Effector memory CD4-positive, alpha-beta T cell (primary cell): Measurements from ENCODE around the gene HPCAL1.
A peak's percentile ranks its signal among the peaks of the same experiment; 100 is the strongest.

Source experiments
- DNase-seq, 3 donors: peaks; one replicate each; pipeline ENCODE4 v3.0.0-alpha.2; 2020
- H3K27ac ChIP-seq: 2 replicates; pipeline ENCODE4 v1.7.0; 2013; ENCODE audit warnings: mild to moderate bottlenecking, low read length, moderate library complexity; ENCODE audit not compliant: insufficient read depth, poor library complexity, severe bottlenecking
- H3K27me3 ChIP-seq: replicated peaks from 2 replicates; pipeline ENCODE4 v1.7.0; 2013; ENCODE audit warnings: mild to moderate bottlenecking, low read length; ENCODE audit not compliant: insufficient read depth, control insufficient read depth, poor library complexity, severe bottlenecking
- H3K36me3 ChIP-seq: 2 replicates; pipeline ENCODE4 v1.7.0; 2013; ENCODE audit warnings: mild to moderate bottlenecking, low read length, moderate library complexity; ENCODE audit not compliant: control insufficient read depth, insufficient read depth
- H3K4me1 ChIP-seq: 2 replicates; pipeline ENCODE4 v1.7.0; 2013; ENCODE audit warnings: low read length, mild to moderate bottlenecking; ENCODE audit not compliant: control insufficient read depth, insufficient read depth, poor library complexity, severe bottlenecking
- H3K4me3 ChIP-seq: 2 replicates; pipeline ENCODE4 v1.7.0; 2013; ENCODE audit warnings: low read length, low read depth, mild to moderate bottlenecking; ENCODE audit not compliant: insufficient read depth, poor library complexity, severe bottlenecking
- H3K9me3 ChIP-seq: 2 replicates; pipeline ENCODE4 v1.7.0; 2013; ENCODE audit warnings: mild to moderate bottlenecking, low read length, moderate library complexity; ENCODE audit not compliant: control insufficient read depth
- total RNA-seq, 3 donors: gene quantifications; one replicate each; lab custom pipeline; 2026; lab: John Stamatoyannopoulos, UW

The HPCAL1 gene
- 35.7 to 50.1 (median 49.0) reads per million in 3 donors for total RNA-seq

DNA sequence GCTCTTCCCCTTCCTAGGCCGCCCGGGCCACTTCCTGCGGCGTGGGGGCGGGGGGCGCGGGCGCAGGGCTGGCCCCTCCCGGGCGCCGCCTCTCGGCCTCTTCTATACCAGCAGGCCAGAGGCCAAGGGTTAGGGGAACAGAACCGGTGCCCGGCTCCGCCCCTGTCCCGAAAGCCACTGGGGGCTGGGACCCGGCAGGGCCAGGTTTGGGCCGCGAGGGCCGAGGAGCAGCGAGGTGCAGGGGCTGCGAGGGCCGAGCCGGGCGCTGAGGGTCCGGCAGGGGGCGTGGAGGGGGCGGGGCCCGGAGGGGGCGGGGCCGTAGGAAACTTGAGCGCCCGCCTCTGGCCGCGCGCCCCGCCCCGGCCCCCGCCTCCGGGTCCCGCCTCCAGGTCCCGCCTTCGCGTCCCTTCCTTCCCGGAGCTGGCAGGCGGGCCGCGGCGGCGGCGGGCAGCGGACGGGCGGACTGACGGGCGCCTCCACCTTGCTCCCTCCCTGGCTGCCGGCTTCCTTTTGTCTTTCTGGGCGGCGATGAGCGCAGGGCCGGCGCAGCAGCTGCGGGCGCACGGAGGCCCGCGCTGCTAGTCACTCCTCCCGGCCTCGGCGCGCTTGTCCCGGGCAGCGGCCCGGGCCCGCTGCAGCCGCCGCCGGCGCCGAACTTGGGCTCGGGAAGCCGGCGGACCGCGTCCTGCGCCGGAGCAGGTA, at the start of gene HPCAL1:
Gene HPCAL1 (plus strand): TSS at position 426 of the 702 bp plus-strand sequence. CDS start 116,854 bp downstream, outside the sequence.
- Histone ChIP-seq H3K27me3 (no peaks in the 10 kb centered on the region), H3K36me3 (no peaks in the 10 kb centered on the region), H3K27ac (peak within 1 kb of the TSS; percentile 67), H3K4me3 (peak within 1 kb of the TSS; percentile 81), H3K9me3 (no peaks in the 10 kb centered on the region), H3K4me1 (peaks cover 66% of the 10 kb centered on the region)
- peak; percentile 69 to 78 (median 72) for DNase-seq

DNA sequence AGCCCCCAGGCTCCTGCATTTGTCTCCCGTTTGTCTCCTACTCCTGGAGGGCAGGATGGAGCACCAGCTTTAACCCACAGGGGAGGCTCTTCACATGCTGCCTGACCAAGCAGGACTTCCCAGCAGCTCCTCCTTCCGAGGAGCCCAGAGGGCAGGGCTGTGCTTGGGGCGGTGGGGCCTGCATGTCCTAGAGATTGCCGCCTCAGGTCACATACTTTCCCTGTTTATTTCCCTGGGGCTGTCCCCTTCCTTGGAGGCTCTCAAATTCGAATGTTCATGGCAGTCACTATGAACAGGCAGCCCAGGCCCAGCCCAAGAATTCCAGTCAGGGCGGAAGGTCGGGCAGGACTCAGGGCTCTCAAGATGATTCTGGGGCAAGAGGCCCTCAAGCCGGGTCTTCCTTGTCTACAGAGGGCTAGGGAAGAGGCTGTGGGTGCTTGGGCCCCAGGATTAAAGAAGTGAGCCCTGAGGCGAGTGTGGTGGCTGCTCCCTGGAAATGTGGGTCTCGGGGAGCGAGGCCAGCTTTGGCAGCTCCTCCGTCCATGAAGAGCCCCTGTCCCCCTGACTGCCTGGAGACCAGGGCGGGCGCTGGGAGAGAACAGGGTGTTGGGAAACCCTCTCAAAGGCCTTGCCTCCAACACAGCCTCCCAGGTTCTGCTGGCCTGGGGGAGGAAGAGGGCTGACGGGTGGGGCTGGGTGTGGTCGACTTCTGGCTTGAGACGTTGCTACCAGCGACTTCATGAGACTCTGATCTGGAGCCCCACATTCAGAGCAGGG, 48.9 kb upstream of the HPCAL1 start:
- Histone ChIP-seq H3K4me1 (no peaks in the 10 kb centered on the region), H3K27ac (no peak overlapping the region), H3K9me3 (no peaks in the 10 kb centered on the region), H3K36me3 (no peaks in the 10 kb centered on the region), H3K27me3 (no peaks in the 10 kb centered on the region), H3K4me3 (no peak overlapping the region)
- DNase-seq = no peak

DNA sequence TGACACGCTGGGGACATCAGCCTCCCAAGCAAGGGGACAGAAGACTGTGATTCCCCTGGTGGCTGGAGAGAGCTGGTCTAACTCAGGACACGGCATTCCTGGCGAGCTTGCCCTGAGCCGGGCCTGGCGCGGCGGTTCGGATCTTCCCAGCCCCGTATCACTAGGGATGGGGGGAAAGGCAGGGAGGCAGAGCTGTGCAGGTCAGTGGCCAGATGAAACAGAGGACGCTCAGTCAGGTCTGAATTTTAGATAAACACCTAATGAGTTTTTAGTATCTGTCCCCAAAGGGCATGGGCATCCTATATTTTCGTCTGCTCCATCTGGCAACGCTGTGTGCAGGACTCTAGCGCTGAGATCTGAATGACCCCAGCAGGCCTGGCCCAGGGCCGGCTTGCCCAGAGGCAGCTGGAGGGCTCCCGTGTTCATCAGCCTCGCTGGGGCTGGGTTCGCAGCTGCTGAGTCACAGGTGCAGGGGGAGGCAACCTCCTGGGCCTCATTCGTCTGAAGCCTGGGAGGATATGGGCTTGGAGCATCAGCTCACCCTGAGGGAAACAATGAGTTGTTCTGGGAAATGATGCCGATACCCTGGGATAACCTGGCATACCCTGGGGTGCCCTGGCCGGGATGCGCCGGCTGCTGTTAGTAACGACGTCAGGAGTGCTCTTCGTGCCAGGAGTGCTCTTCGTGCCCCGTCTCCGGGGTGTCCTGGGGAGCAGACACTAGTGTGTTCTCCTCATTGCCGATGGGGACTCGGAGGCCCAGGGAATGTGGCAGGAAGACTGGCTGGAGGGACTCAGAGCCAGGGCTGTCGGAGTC, 48.1 kb upstream of the HPCAL1 start:
- Histone ChIP-seq H3K4me3 (no peak overlapping the region), H3K9me3 (no peaks in the 10 kb centered on the region), H3K27ac (no peak overlapping the region), H3K27me3 (no peaks in the 10 kb centered on the region), H3K36me3 (no peaks in the 10 kb centered on the region), H3K4me1 (no peaks in the 10 kb centered on the region)
- no peak for DNase-seq

DNA sequence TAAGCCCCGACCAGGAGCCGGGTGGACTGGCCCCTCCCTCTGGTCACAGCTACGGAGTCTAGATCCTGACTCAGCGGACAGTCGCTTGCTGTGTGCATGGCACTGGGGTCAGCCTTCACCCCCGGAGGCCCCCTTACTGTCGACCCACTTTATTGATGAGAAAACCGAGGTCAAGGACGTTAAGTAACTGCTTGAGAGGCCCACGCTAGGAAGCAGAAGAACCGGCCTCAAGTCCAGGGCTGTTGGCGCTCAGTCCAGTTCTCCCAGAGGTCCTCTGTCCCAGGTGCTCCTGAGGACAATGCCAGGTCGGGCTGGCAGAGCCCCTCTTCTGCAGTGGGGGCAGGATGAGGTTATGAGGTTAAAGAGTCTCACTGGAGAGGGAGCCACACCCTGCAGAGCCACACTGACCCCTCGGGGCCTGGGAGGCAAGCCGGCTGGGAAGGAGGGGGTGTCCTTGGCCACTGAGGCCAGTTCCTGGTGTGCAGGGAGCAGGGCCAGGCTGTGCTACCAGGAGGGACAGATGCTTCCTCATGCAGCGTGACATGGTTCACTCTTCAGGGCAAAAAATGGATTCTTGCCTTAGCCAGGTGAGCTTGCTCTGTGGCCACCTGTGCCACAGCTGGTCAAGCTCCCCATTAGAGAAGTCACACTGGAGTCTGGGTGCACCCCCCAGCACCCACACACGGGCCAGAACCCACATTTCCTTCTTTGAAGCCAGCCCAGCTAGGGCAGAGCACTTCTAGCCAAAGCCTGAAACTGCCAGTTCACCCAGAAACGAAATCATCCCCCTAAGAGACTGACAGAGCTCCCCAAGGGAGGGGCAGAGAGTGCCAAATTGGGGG, 47.3 kb upstream of the HPCAL1 start:
- no peaks in the 10 kb centered on the region for H3K4me1 ChIP-seq
- H3K27me3 ChIP-seq = no peaks in the 10 kb centered on the region
- no peak overlapping the region for H3K27ac ChIP-seq
- H3K9me3 ChIP-seq = no peaks in the 10 kb centered on the region
- DNase-seq = no peak
- H3K4me3 ChIP-seq = no peak overlapping the region
- no peaks in the 10 kb centered on the region for H3K36me3 ChIP-seq

DNA sequence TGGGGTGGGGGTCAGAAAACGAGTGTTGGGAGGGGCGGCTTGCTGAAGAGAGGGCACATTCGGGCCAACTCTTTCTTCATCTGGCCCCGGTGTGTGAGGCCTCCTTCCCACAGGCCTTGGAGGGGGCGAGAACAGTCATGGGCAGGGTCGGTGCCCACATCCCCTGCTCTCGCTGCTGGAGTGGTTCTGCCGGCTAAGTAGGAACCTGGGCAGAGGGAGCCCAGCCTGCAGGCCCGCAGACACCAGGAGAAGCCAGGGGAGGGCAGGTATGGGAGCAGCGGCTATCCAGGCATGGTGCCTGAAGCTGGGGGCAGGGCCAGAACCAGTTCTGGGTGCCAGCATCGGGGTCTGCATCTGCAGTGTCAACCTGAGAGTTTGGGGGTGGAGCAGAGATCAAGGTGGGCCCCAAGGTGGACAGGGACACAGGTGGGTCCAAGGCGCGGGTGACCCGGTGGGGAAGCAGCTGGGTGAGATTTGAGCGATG, 46.6 kb upstream of the HPCAL1 start:
- Histone ChIP-seq H3K9me3 (no peaks in the 10 kb centered on the region), H3K4me3 (no peak overlapping the region), H3K27me3 (no peaks in the 10 kb centered on the region), H3K27ac (no peak overlapping the region), H3K36me3 (no peaks in the 10 kb centered on the region), H3K4me1 (no peaks in the 10 kb centered on the region)
- DNase-seq = no peak

DNA sequence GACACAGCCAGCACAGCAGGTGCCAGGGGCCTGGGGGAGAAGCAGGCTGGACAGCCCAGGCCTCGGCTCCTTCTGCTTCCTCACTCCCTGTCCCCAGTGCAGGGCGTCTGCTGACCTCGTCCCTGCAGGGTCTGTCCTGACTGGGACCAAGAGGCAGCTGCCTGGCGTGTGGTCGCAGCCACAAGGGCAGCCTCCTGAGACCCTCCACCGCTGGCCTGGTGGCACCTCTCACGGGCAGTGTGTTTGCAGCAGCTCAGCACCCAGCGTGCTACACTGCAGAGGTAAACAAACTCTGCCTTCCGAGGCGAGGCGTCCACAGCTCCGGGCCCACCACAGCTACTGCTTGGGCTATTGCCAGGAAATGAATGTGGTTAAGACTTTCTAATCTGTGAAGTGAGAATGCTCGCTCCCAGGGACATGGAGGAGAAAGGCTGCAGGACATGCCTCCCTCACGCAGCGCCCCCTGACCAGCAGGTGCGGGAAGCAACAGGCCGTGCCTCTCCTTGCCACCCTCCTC, 46.1 kb upstream of the HPCAL1 start:
- no peaks in the 10 kb centered on the region for H3K27me3 ChIP-seq
- no peak for DNase-seq
- H3K4me1 ChIP-seq = no peaks in the 10 kb centered on the region

DNA sequence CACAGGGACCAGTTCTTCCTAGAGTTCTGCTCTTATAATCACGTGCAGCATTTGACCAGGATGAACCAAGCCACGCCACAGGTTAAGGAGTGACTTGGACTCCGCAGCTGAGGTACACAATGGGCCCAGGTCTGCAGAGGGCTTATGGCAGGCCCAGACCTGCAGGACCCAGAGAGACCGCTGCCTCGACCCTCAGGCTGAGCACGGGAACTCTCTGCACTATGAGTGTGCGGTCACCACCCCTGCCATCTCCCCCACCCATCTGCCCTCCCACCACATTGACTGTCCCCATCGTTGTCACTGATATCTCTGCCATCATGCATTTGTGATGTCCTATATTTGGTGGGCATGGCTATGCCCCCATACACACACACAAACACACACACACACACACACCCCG, 45.7 kb upstream of the HPCAL1 start:
- no peaks in the 10 kb centered on the region for H3K9me3 ChIP-seq
- no peaks in the 10 kb centered on the region for H3K27me3 ChIP-seq
- no peak overlapping the region for H3K27ac ChIP-seq
- no peaks in the 10 kb centered on the region for H3K4me1 ChIP-seq
- DNase-seq = no peak
- no peak overlapping the region for H3K4me3 ChIP-seq
- H3K36me3 ChIP-seq = no peaks in the 10 kb centered on the region

More for the DNA sequence above, 46.1 kb upstream of the HPCAL1 start:
- H3K36me3 ChIP-seq = no peaks in the 10 kb centered on the region
- no peak overlapping the region for H3K4me3 ChIP-seq
- H3K27ac ChIP-seq = no peak overlapping the region
- H3K9me3 ChIP-seq = no peaks in the 10 kb centered on the region

DNA sequence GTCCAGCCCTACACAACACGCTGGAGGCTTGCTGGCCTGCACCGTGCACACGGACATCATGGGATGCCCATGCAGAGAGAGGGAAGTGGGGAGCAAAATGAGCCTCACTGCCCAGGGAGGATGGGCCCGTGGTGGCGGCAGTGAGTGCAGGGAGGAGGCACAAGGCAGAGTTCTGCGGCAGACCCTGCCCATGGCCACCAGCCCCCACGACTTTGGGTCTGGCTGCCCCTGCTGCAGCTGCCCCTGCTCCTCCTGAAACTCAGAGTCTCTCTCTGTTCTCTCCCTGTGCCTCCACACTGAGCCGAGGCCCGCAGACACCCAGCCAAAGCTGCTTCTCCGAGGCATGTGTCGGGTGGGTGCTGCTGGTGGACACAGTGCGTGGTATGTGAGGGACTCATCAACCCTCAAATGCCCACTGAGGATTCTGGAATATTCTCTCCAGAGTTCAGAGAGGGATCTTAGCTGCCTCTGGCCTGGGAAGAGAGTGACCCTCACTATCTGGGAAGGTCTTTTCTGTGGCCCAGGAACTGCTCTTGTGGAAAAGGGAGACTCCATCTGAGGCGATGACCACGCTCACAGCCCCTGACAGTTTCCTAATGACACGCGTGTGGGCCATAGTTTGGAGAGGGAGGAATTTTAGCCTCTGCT, 45.1 kb upstream of the HPCAL1 start:
- no peak for DNase-seq
- Histone ChIP-seq H3K4me3 (no peak overlapping the region), H3K9me3 (no peaks in the 10 kb centered on the region), H3K4me1 (no peaks in the 10 kb centered on the region), H3K36me3 (no peaks in the 10 kb centered on the region), H3K27ac (no peak overlapping the region), H3K27me3 (no peaks in the 10 kb centered on the region)

DNA sequence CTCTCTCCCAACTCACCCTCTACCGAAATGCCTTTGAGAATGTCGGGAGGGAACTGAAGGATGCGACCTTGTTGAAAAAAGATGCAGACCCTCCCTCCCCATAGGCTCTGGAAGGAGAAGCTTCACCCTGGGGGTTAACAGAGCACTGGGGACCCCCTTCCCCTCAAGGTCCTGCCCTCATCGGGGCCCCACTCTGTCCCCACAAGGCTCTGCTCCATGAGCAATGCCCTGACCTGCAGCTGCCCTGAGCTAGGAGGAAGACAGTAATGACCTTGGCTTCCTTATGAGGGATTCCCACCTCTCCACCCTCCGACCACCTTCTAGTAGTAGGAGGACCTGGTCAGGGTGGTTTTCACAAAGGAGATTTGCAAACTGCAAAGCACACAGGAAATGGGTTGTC, 44.4 kb upstream of the HPCAL1 start:
- no peaks in the 10 kb centered on the region for H3K9me3 ChIP-seq
- H3K36me3 ChIP-seq = no peaks in the 10 kb centered on the region
- DNase-seq = no peak
- H3K27ac ChIP-seq = no peak overlapping the region
- no peak overlapping the region for H3K4me3 ChIP-seq
- H3K27me3 ChIP-seq = no peaks in the 10 kb centered on the region
- H3K4me1 ChIP-seq = no peaks in the 10 kb centered on the region
